Stimulated activated CD8-positive, alpha-beta memory T cell treated with anti-CD3 and anti-CD28 coated beads, Interleukin-12 subunit alpha, Interleukin-12 subunit beta, amount 100 ng/mL, for 24 hours (primary cell): ENCODE measurements around the gene AMIGO3.
"Not testable (repeated sequence)": the region's sequence is repeated elsewhere in the genome, so short reads cannot be mapped to it uniquely, and the experiment has no call there.

Experiments used
- DNase-seq: peaks from one replicate; pipeline ENCODE4 v3.0.0-alpha.2; 2020; ENCODE audit errors: extremely low read depth

The AMIGO3 gene

DNA sequence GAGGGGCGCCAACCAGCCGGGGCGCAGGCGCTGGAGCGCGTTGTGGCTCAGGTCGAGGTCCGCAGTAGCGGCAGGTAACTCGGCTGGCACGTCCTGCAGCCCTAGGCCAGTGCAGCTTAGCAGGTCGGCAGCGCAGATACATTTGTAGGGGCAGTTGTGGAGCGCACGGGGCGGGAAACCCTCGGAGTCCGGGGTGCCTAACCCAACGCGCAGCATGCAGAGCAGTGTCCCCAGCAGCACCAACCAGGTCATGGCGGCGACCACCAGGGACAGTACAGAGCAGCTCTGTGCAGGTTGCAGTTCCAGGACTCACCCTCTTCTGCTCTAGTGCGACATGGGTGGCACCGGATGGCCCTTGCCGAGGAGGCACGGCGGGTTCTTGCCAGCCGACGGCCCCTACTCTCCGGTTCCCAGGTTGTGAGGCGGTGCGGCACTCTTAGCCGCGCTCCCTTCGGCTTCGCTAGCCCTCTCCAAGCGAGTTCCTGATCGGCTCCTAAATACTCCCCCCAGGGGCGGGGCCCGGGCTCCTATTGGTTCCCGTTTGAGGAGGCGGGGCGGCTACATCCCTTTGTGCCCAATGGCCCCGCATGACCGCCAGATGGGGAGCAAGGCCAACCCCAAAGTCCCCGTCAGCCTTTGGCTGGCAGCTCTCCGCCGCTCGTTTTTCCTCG, at the start of gene AMIGO3:
AMIGO3 (minus strand) TSS at position 471 of the 671 bp plus-strand sequence; CDS start at position 252, 219 bp downstream.
- DNase-seq, result peak; percentile 79

GRCh38 chr3:49763981-49764380, 44.5 kb upstream of the AMIGO3 start:
- no peak for DNase-seq

DNA sequence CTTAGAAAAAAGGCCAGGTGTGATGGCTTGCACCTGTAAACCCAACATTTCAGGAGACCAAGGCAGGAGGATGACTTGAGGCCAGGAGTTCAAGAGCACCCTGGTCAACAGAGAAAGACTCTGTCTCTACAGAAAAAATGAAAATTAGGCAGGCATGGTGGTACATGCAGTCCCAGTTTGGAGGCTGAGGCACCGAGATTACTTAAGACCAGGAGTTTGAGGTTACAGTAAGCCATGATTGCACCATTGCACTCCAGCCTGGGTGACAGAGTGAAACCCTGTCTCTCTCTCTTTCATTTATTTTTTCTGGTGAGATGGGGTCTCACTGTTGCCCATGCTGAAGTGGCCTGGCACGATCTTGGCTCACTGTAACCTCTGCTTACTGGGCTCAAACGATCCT, 42.2 kb upstream of the AMIGO3 start:
- DNase-seq, result no peak

GRCh38 chr3:49759226-49759625, 39.7 kb upstream of the AMIGO3 start:
- DNase-seq, result no peak

DNA sequence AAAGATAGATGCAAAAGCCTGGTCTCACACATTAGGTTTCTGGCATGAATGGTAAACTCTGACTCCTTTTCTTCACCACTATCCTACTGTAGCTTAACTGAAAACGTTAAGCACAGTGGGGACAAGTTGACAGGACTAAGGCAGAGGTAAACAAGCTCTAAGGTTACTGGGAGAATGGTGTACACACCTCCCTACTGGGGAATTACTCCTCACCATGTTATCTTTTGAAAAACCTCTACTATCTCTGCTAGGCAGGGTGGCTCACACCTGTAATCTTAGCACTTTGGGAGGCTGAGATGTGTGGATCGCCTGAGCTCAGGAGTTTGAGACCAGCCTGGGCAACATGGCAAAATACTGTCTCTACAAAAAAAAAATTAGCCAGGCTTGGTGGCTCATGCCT, 37.7 kb upstream of the AMIGO3 start:
- DNase-seq, result no peak

DNA sequence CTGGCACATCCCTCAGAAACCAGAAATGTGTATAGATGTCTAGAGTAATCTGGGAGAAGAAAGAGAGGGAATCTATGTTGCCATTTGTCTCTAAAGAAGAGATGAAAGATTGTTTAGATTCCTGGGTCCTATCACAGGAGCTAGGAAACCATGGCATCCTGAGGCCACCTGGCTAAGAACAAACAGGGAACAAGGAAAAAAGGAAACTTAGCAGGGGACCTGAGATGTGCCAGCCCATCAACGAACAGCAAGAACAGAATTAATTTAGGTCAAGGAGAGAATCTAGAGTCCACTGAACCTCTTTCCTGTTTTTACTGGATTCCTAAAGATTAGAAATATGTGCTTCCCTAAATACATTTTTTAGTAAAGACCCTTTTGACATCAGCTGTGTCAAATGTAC, 36.6 kb upstream of the AMIGO3 start:
- no peak for DNase-seq

DNA sequence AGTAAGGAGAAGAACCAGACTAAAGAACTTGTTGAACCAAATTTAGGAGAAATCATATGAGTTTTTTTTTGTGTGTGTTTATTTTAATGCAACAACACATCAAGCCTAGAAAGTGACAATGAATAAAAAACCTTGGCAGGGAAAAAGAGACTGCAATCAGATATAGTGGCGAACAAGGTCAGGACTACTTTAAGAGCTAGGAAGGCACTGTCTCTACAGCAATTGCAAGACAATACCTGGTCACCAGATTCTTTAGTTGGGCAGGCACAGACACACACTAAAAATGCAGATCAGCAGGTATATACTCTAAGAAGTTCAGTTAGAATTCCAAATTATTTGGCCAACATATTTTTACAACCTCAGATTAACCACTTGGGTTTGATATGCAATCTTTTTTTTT, 35.1 kb upstream of the AMIGO3 start:
- DNase-seq, result no peak

DNA sequence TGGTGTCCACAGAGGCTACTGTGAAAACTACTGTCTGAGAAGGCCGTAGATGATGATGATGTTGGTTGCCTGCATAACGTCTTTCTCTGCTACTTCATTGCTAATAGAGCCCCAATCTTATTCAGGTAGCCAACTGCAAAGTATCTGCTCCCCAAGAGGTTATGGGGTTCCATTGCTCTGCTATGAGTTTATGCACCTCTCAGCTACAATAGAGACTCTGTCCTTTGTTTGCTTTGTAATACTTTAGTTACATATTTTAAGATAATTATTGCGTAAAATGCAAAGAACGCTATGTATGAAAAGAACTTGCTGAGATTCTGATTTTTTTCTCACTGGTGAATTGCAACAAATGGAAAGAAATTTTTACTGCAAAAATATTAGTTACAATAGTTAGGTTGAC, 32.0 kb upstream of the AMIGO3 start:
- DNase-seq, result no peak

GRCh38 chr3:49750056-49750455, 30.6 kb upstream of the AMIGO3 start:
- no peak for DNase-seq

DNA sequence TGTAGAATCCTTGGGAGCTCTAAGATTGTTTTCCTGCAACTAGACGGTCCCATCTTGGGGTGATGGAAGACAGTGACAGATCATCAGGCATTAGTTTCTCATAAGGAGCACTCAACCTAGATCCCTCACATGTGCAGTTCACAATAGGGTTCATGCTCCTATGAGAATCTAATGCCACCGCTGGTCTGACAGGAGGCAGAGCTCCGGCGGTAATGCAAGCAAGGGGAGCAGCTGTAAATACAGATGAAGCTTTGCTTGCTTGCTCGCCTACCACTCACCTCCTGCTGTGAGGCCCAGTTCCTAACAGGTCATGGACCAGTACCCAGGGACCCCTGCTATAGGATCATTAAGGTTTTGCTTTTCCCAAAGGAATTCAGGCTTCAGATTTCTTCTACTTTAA, 29.4 kb upstream of the AMIGO3 start:
- DNase-seq, result not testable (repeated sequence)

DNA sequence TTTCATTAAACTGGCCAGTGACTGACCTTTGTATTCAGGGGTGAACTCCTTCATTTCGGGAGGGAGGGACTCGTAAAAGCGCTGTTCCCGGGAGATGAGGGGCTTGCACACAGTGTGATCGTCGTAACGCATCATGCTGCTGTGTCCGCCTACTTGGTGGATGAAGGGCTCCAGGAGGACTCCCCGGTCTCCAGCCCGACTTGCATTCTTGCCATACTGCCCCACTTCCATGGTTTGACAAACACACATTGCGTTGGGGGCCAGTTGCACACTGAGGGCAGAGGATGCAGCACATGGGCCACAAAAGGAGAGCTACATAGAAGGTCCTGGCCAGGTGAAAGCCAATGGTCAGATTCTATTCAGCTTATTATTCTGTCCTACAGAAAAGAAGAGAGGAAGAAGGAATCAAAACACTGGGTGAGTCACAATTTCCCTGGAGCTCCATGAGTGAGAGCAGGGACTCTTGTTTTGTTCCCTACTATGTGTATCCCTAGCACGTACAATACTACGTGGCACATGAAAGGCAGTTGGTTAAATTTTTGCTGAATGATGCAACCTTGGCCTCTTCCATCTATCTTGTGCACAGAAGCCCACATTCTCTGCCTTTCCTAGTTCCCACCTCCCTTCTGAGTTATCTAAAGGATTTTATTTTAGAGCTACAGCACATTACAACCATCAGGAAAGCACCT, 28.5 kb upstream of the AMIGO3 start:
- DNase-seq, result no peak

GRCh38 chr3:49745986-49746385, 26.5 kb upstream of the AMIGO3 start:
- no peak for DNase-seq

DNA sequence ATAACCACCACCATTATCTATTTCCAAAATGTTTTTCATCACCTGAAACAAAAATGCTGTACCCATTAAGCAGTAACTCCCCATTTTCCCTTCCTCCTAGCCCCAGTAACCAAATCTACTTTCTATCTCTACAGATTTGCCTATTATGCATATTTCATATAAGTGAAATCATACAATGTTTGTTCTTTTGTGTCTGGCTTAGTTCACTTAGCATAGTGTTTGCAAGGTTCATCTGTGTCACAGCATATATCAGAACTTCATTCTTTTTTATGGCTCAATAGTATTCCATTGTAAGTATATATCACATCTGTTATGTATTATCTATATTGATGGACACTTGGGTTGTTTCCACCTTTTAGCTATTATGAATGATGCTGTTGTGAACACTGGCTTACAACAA, 20.9 kb upstream of the AMIGO3 start:
- DNase-seq, result no peak

DNA sequence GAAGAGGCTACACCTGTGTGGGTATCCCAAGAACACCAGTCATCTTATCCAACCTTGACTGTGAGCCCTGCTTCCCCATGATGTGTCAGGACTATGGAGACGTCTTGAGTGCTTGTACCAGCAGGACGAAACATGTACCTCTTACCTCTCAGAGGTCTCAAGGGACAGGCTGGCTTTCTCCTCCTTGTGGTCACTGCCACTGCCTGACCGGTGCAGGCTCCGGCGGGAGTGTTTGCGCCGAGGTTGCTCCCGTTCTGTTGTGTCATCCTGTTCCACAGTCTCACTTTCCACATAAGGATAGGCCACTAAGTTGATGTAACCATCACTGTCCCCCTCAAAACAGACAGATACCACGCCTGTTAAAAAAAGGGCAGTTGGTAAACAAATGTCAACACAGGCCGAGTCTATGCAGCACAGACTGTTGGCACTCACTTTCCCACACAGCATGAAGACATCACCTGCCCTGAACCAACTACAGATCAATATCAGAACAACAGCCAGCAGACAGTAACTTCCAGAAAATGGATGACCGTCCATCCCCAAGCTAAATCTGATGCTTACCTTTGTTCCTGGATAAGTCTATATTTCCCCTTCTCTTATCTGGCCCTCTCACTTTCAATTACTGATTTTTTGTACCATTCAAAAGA, 18.7 kb upstream of the AMIGO3 start:
- DNase-seq, result no peak

DNA sequence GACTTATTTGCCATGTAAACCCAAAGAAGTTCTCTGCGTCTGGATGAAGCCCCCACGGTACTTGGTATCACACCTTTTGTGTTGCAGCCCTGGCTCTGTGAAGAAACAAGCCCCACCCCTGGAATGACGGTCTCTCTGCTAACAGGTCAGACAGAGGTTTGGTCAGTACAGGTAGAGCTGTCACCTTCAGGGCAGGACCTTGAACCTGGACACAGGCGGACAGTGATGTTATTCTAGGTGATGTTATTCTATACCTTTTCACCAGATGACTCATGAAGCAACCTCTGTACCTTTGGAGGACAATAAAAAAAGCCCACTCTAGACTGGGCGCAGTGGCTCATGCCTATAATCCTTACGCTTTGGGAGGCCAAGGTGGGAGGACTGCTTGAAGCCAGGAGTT, 15.3 kb upstream of the AMIGO3 start:
- DNase-seq, result no peak

- DNase-seq, result no peak
Observed at GRCh38 chr3:49733551-49733950, 14.1 kb upstream of the AMIGO3 start.

DNA sequence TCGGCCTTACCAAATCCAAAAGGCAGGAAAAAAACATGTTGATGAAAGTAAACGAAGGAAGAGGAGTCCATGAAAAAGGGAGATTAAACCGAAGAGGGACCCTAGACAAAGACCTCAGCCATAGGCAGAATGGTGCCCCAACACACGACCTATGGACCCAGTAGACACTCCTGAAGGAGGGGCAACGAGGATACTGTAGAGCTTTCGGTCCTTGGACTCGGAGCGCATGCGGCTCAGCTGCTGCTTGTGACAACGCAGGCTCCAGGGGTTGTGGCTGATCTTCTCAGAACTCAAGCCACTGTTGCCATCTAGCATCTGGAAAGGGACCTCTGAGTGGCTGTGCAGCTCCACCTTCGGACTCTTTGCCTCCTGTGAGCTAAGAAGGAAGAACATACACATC, 13.1 kb upstream of the AMIGO3 start:
- no peak for DNase-seq

DNA sequence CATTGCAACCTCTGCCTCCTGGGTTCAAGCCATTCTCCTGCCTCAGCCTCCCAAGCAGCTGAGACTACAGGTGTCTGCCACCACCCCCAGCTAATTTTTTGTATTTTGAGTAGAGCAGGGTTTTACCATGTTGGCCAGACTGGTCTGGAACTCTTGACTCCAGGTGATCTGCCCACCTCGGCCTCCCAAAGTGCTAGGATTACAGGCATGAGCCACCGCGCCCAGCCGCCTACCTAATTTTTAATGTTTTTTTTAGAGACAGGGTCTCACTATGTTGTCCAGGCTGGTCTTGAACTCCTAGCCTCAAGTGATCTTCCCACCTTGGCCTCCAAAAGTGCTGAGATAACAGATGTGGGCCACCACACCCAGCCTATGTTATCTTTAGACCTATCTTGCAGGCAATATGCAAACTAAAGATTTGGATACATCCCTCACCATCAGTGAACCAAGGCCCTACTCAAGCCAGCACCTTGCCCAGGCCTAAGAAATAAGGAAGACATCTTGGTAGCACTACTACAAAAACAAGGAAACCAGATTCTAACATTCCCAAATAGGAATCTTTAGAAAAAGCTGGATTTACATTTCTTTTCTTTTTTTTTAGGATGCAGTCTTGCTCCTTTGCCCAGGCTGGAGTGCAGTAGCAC, 10.6 kb upstream of the AMIGO3 start:
- no peak for DNase-seq

DNA sequence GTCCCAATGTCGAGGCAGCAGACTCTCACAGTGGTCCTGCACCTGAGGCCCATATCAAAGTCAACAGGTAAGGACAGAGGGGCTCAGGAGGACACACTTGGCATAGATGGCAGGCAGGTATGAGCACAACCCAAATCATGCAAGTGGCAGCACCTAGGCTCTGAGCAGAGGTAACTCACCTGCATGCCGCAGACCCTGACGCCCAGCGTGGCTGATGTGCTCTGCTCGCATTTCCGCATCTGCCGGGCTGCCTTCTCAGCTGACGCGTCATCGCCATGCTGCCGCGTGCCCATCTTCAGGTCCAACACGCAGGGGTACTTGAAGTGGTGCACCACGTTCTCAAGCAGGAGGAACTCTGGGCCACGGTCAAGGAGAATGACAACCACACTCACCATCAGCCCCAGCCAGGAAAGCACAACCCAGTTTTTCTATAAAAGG, 8.5 kb upstream of the AMIGO3 start:
- DNase-seq, result no peak

- no peak for DNase-seq
Observed at GRCh38 chr3:49727154-49727923, 7.9 kb upstream of the AMIGO3 start.

GRCh38 chr3:49725906-49726681, 6.6 kb upstream of the AMIGO3 start:
- no peak for DNase-seq
